ENCODE data around the gene MORN1.

Gene MORN1

GRCh38 chr1:2435746-2436355 lies 44.5 kb upstream of the MORN1 start:
- no peak for TF ChIP-seq CTCF (IDR thresholded peaks at IDR 0.05; ENCODE audit: insufficient read depth, missing control alignments)
- DNase-seq (ENCODE audit: insufficient read length, low spot score) (no peak), FAIRE-seq (no peak)

GRCh38 chr1:2435091-2435490 lies 43.7 kb upstream of the MORN1 start:
- TF ChIP-seq CTCF (IDR thresholded peaks at IDR 0.05; ENCODE audit: insufficient read depth, missing control alignments), result no peak
- FAIRE-seq, result no peak
- DNase-seq (ENCODE audit: insufficient read length, low spot score), result no peak

- DNase-seq (ENCODE audit: insufficient read length, low spot score) (no peak), FAIRE-seq (no peak)
- TF ChIP-seq CTCF (IDR thresholded peaks at IDR 0.05; ENCODE audit: insufficient read depth, missing control alignments), result no peak
Observed at GRCh38 chr1:2433936-2434655, 42.7 kb upstream of the MORN1 start.

GRCh38 chr1:2433196-2433595 lies 41.8 kb upstream of the MORN1 start:
- FAIRE-seq (no peak), DNase-seq (ENCODE audit: insufficient read length, low spot score) (no peak)
- no peak for TF ChIP-seq CTCF (IDR thresholded peaks at IDR 0.05; ENCODE audit: insufficient read depth, missing control alignments)

- TF ChIP-seq CTCF (IDR thresholded peaks at IDR 0.05; ENCODE audit: insufficient read depth, missing control alignments), result no peak
- FAIRE-seq, result no peak
- DNase-seq (ENCODE audit: insufficient read length, low spot score), result no peak
Observed at GRCh38 chr1:2432441-2432844, 41.1 kb upstream of the MORN1 start.

GRCh38 chr1:2431518-2431917 lies 40.2 kb upstream of the MORN1 start:
- DNase-seq (ENCODE audit: insufficient read length, low spot score) (no peak), FAIRE-seq (no peak)
- TF ChIP-seq CTCF (IDR thresholded peaks at IDR 0.05; ENCODE audit: insufficient read depth, missing control alignments), result no peak

GRCh38 chr1:2431103-2431502 lies 39.7 kb upstream of the MORN1 start:
- TF ChIP-seq CTCF (IDR thresholded peaks at IDR 0.05; ENCODE audit: insufficient read depth, missing control alignments), result no peak
- FAIRE-seq, result no peak

More at GRCh38 chr1:2431103-2431502, 39.7 kb upstream of the MORN1 start:
- DNase-seq (ENCODE audit: insufficient read length, low spot score), result no peak

Data from D721Med (cell line).